Measurements from ENCODE around the gene SMPD1.

Gene SMPD1

GRCh38 chr11:6351782-6352382 is 38.4 kb upstream of the SMPD1 start:
- Histone ChIP-seq H4K91ac (ENCODE audit: low read length) (no peak overlapping the region), H2AFZ (ENCODE audit: low read depth, low read length) (no peak overlapping the region), H2BK15ac (ENCODE audit: low read depth, poor library complexity, severe bottlenecking) (no peak overlapping the region), H2BK12ac (ENCODE audit: low read length in 2 of 2) (peak overlapping the region in 1 of 2 experiments; percentile 66), H4K8ac (ENCODE audit: low read length) (no peak overlapping the region), H3K4me3 (ENCODE audit: insufficient read depth in 1 of 2, low read depth in 1 of 2, low read length in 2 of 2) (no peak overlapping the region), H3K79me1 (replicated peaks; ENCODE audit: low read length, poor library complexity, severe bottlenecking) (no peaks in the 10 kb centered on the region), H2BK5ac (ENCODE audit: low read depth, low read length, poor library complexity, severe bottlenecking) (no peak overlapping the region), H3K27ac (ENCODE audit: low read length, poor library complexity, severe bottlenecking) (no peak overlapping the region), H3K4me2 (ENCODE audit: low read length, poor library complexity, severe bottlenecking) (no peak overlapping the region), H3K9me3 (ENCODE audit: control insufficient read depth, low read length) (no peaks in the 10 kb centered on the region), H3K23ac (ENCODE audit: low read length in 2 of 2) (no peak overlapping the region), H3K4me1 (ENCODE audit: control insufficient read depth, insufficient read depth, low read depth, low read length) (peaks cover 20% of the 10 kb centered on the region), H3K27me3 (ENCODE audit: control insufficient read depth in 1 of 2, insufficient read depth in 1 of 2, low read length in 2 of 2) (no peaks in the 10 kb centered on the region), H3K14ac (ENCODE audit: low read length in 2 of 2) (no peak overlapping the region), H3K9ac (ENCODE audit: low read length) (no peak overlapping the region), H2AK5ac (ENCODE audit: low read length, severe bottlenecking) (peak overlapping the region; percentile 17), H2BK120ac (ENCODE audit: low read depth, low read length) (no peak overlapping the region), H3K18ac (ENCODE audit: low read depth in 1 of 2, low read length in 2 of 2) (no peak overlapping the region), H3K4ac (ENCODE audit: low read depth in 1 of 2, low read length in 2 of 2) (peak overlapping the region in 1 of 2 experiments; percentile 57), H3K36me3 (ENCODE audit: control insufficient read depth in 1 of 2, insufficient read depth in 2 of 2, low read depth in 1 of 2, low read length in 2 of 2) (no peaks in the 10 kb centered on the region)
- DNase-seq: no peak
- 81% methylated on average over 4 of the region's 5 CpGs for WGBS

GRCh38 chr11:6353367-6353987 is 36.8 kb upstream of the SMPD1 start:
- Histone ChIP-seq H2BK12ac (ENCODE audit: low read length in 2 of 2) (peak overlapping the region in 1 of 2 experiments; percentile 57), H4K91ac (ENCODE audit: low read length) (no peak overlapping the region), H2BK15ac (ENCODE audit: low read depth, poor library complexity, severe bottlenecking) (peak overlapping the region; percentile 2), H3K27me3 (ENCODE audit: control insufficient read depth in 1 of 2, insufficient read depth in 1 of 2, low read length in 2 of 2) (no peaks in the 10 kb centered on the region), H3K9ac (ENCODE audit: low read length) (peak overlapping the region; percentile 63), H3K27ac (ENCODE audit: low read length, poor library complexity, severe bottlenecking) (no peak overlapping the region), H3K36me3 (ENCODE audit: control insufficient read depth in 1 of 2, insufficient read depth in 2 of 2, low read depth in 1 of 2, low read length in 2 of 2) (no peaks in the 10 kb centered on the region), H3K23ac (ENCODE audit: low read length in 2 of 2) (no peak overlapping the region), H3K4me2 (ENCODE audit: low read length, poor library complexity, severe bottlenecking) (no peak overlapping the region), H3K79me1 (replicated peaks; ENCODE audit: low read length, poor library complexity, severe bottlenecking) (no peaks in the 10 kb centered on the region), H3K4me3 (ENCODE audit: insufficient read depth in 1 of 2, low read depth in 1 of 2, low read length in 2 of 2) (no peak overlapping the region), H3K18ac (ENCODE audit: low read depth in 1 of 2, low read length in 2 of 2) (no peak overlapping the region), H3K9me3 (ENCODE audit: control insufficient read depth, low read length) (no peaks in the 10 kb centered on the region), H2AFZ (ENCODE audit: low read depth, low read length) (peak overlapping the region; percentile 31), H2BK120ac (ENCODE audit: low read depth, low read length) (no peak overlapping the region), H3K4me1 (ENCODE audit: control insufficient read depth, insufficient read depth, low read depth, low read length) (peaks cover 26% of the 10 kb centered on the region), H3K4ac (ENCODE audit: low read depth in 1 of 2, low read length in 2 of 2) (no peak overlapping the region), H3K14ac (ENCODE audit: low read length in 2 of 2) (no peak overlapping the region), H2BK5ac (ENCODE audit: low read depth, low read length, poor library complexity, severe bottlenecking) (peak overlapping the region; percentile 10), H2AK5ac (ENCODE audit: low read length, severe bottlenecking) (peak overlapping the region; percentile 33), H4K8ac (ENCODE audit: low read length) (peak overlapping the region; percentile 55)
- DNase-seq: peak; percentile 63
- WGBS: 5% methylated on average over 5 of the region's 5 CpGs

- H2AFZ ChIP-seq (ENCODE audit: low read depth, low read length): no peak overlapping the region
- peak overlapping the region in 1 of 2 experiments; percentile 38 for H3K18ac ChIP-seq (ENCODE audit: low read depth in 1 of 2, low read length in 2 of 2)
- no peaks in the 10 kb centered on the region for H3K79me1 ChIP-seq (replicated peaks; ENCODE audit: low read length, poor library complexity, severe bottlenecking)
- no peak overlapping the region for H3K14ac ChIP-seq (ENCODE audit: low read length in 2 of 2)
- H3K4ac ChIP-seq (ENCODE audit: low read depth in 1 of 2, low read length in 2 of 2): peak overlapping the region in 1 of 2 experiments; percentile 32
- H2AK5ac ChIP-seq (ENCODE audit: low read length, severe bottlenecking): peak overlapping the region; percentile 86
- H2BK12ac ChIP-seq (ENCODE audit: low read length in 2 of 2): no peak overlapping the region
- no peak overlapping the region for H2BK15ac ChIP-seq (ENCODE audit: low read depth, poor library complexity, severe bottlenecking)
- H3K9me3 ChIP-seq (ENCODE audit: control insufficient read depth, low read length): no peaks in the 10 kb centered on the region
- H3K23ac ChIP-seq (ENCODE audit: low read length in 2 of 2): no peak overlapping the region
- no peak overlapping the region for H2BK120ac ChIP-seq (ENCODE audit: low read depth, low read length)
- H3K9ac ChIP-seq (ENCODE audit: low read length): peak overlapping the region; percentile 63
- H3K27ac ChIP-seq (ENCODE audit: low read length, poor library complexity, severe bottlenecking): peak overlapping the region; percentile 85
- no peaks in the 10 kb centered on the region for H3K27me3 ChIP-seq (ENCODE audit: control insufficient read depth in 1 of 2, insufficient read depth in 1 of 2, low read length in 2 of 2)
- peak; percentile 62 for DNase-seq
- H4K8ac ChIP-seq (ENCODE audit: low read length): peak overlapping the region; percentile 77
- WGBS: 67% methylated on average over 4 of the region's 4 CpGs
- H3K36me3 ChIP-seq (ENCODE audit: control insufficient read depth in 1 of 2, insufficient read depth in 2 of 2, low read depth in 1 of 2, low read length in 2 of 2): no peaks in the 10 kb centered on the region
- no peak overlapping the region for H3K4me2 ChIP-seq (ENCODE audit: low read length, poor library complexity, severe bottlenecking)
- H2BK5ac ChIP-seq (ENCODE audit: low read depth, low read length, poor library complexity, severe bottlenecking): peak overlapping the region; percentile 81
- H3K4me1 ChIP-seq (ENCODE audit: control insufficient read depth, insufficient read depth, low read depth, low read length): peaks cover 26% of the 10 kb centered on the region
- no peak overlapping the region for H3K4me3 ChIP-seq (ENCODE audit: insufficient read depth in 1 of 2, low read depth in 1 of 2, low read length in 2 of 2)
- H4K91ac ChIP-seq (ENCODE audit: low read length): no peak overlapping the region
Observed at GRCh38 chr11:6354651-6355485, 35.4 kb upstream of the SMPD1 start.

- Histone ChIP-seq H2BK15ac (ENCODE audit: low read depth, poor library complexity, severe bottlenecking) (no peak overlapping the region), H3K23ac (ENCODE audit: low read length in 2 of 2) (no peak overlapping the region), H4K8ac (ENCODE audit: low read length) (peak overlapping the region; percentile 52), H4K91ac (ENCODE audit: low read length) (no peak overlapping the region), H3K9me3 (ENCODE audit: control insufficient read depth, low read length) (no peaks in the 10 kb centered on the region), H3K4me1 (ENCODE audit: control insufficient read depth, insufficient read depth, low read depth, low read length) (peaks cover 27% of the 10 kb centered on the region), H2BK5ac (ENCODE audit: low read depth, low read length, poor library complexity, severe bottlenecking) (no peak overlapping the region), H3K4me3 (ENCODE audit: insufficient read depth in 1 of 2, low read depth in 1 of 2, low read length in 2 of 2) (peak overlapping the region in 1 of 2 experiments; percentile 24), H3K9ac (ENCODE audit: low read length) (peak overlapping the region; percentile 59), H3K4me2 (ENCODE audit: low read length, poor library complexity, severe bottlenecking) (no peak overlapping the region), H3K4ac (ENCODE audit: low read depth in 1 of 2, low read length in 2 of 2) (no peak overlapping the region), H2AFZ (ENCODE audit: low read depth, low read length) (peak overlapping the region; percentile 48), H3K36me3 (ENCODE audit: control insufficient read depth in 1 of 2, insufficient read depth in 2 of 2, low read depth in 1 of 2, low read length in 2 of 2) (no peaks in the 10 kb centered on the region), H3K14ac (ENCODE audit: low read length in 2 of 2) (no peak overlapping the region), H3K27me3 (ENCODE audit: control insufficient read depth in 1 of 2, insufficient read depth in 1 of 2, low read length in 2 of 2) (no peaks in the 10 kb centered on the region), H3K18ac (ENCODE audit: low read depth in 1 of 2, low read length in 2 of 2) (peak overlapping the region; percentile 8 to 41), H3K27ac (ENCODE audit: low read length, poor library complexity, severe bottlenecking) (peak overlapping the region; percentile 80), H2BK120ac (ENCODE audit: low read depth, low read length) (no peak overlapping the region), H3K79me1 (replicated peaks; ENCODE audit: low read length, poor library complexity, severe bottlenecking) (no peaks in the 10 kb centered on the region), H2AK5ac (ENCODE audit: low read length, severe bottlenecking) (no peak overlapping the region), H2BK12ac (ENCODE audit: low read length in 2 of 2) (peak overlapping the region in 1 of 2 experiments; percentile 10)
- DNase-seq: no peak
- WGBS: 39% methylated on average over 4 of the region's 4 CpGs
Observed at GRCh38 chr11:6356503-6357055, 33.7 kb upstream of the SMPD1 start.

All from mesenchymal stem cell (in vitro differentiated cells and primary cell).